H1 (cell line): ENCODE results near the gene CSNK1A1. TPM values are rescaled to one million over a fixed set of nuclear protein-coding genes. Genes with fewer than 3 reads are reported as not detected.

Experiments
- CTCF ChIA-PET: fragments of 300-600 bp; sonication (Branson Sonifier 250); formaldehyde crosslinking; loops from one replicate; lab custom pipeline; 2021; ENCODE audit not compliant: partially characterized antibody; lab: Charles Lee
- POLR2A ChIA-PET: fragments of 300-600 bp; sonication (Branson Sonifier 250); formaldehyde crosslinking; loops from one replicate; lab custom pipeline; 2021; ENCODE audit warnings: inconsistent platforms; ENCODE audit not compliant: partially characterized antibody; lab: Charles Lee
- DNase-seq, 2 experiments: peaks; one replicate each; pipeline versions ENCODE4 v3.0.0 to v3.0.0-alpha.2; 2010 to 2022; ENCODE audit warnings: low spot score in 2 of 2, low read depth in 1 of 2, mixed read lengths in 1 of 2
- FAIRE-seq: peaks from 2 replicates; lab custom pipeline; 2011; peaks lifted over from hg19 to GRCh38; lab: Jason Lieb, UNC
- H2AFZ ChIP-seq: 2 replicates; pipeline ENCODE4 v1.8.1; 2012; ENCODE audit warnings: low read length, inconsistent platforms
- H2AK5ac ChIP-seq: 2 replicates; pipeline ENCODE4 v1.6.1; 2013; ENCODE audit warnings: low read depth, low read length
- H2BK120ac ChIP-seq: replicated peaks from 2 replicates; pipeline ENCODE3; 2013; ENCODE audit warnings: low read depth, low read length, inconsistent platforms
- H2BK12ac ChIP-seq: 2 replicates; pipeline ENCODE4 v1.6.1; 2013; ENCODE audit warnings: low read depth, low read length
- H2BK15ac ChIP-seq: 2 replicates; pipeline ENCODE4 v1.6.1; 2013; ENCODE audit warnings: low read length
- H2BK20ac ChIP-seq: 2 replicates; pipeline ENCODE4 v1.6.1; 2013; ENCODE audit warnings: low read length
- H2BK5ac ChIP-seq: 2 replicates; pipeline ENCODE4 v1.6.1; 2013; ENCODE audit warnings: low read depth, low read length
- H3K14ac ChIP-seq: 2 replicates; pipeline ENCODE4 v1.6.1; 2013; ENCODE audit warnings: inconsistent platforms; ENCODE audit not compliant: insufficient read length
- H3K18ac ChIP-seq: 2 replicates; pipeline ENCODE4 v1.6.1; 2013; ENCODE audit warnings: low read length; ENCODE audit errors: extremely low read depth
- H3K23ac ChIP-seq: 2 replicates; pipeline ENCODE4 v1.6.1; 2013; ENCODE audit warnings: inconsistent platforms; ENCODE audit not compliant: insufficient read length
- H3K23me2 ChIP-seq: 2 replicates; pipeline ENCODE4 v1.6.1; 2013; ENCODE audit warnings: low read depth, low read length
- H3K27ac ChIP-seq: 2 replicates; pipeline ENCODE4 v1.6.1; 2011; ENCODE audit warnings: low read depth, low read length, inconsistent platforms
- H3K27me3 ChIP-seq, 4 experiments: replicated peaks in 1 of 4; 1 replicate in 1 of 4; 2 replicates in 3 of 4; pipeline versions ENCODE4 v1.6.1 to v1.8.1; 2011 to 2013; ENCODE audit warnings: low read length in 3 of 4, mild to moderate bottlenecking in 3 of 4, inconsistent platforms in 2 of 4, mixed read lengths in 2 of 4, moderate library complexity in 1 of 4; ENCODE audit not compliant: control insufficient read depth in 3 of 4, insufficient read depth in 3 of 4; ENCODE audit errors: extremely low read depth in 1 of 4
- H3K36me3 ChIP-seq, 4 experiments: 2 replicates each; pipeline versions ENCODE4 v1.6.1 to v1.8.1; 2011 to 2013; ENCODE audit warnings: mild to moderate bottlenecking in 4 of 4, low read length in 3 of 4, moderate library complexity in 2 of 4, control low read depth in 1 of 4, inconsistent platforms in 1 of 4; ENCODE audit not compliant: insufficient read depth in 4 of 4, control insufficient read depth in 2 of 4
- H3K4ac ChIP-seq: replicated peaks from 2 replicates; pipeline ENCODE3; 2013; ENCODE audit warnings: low read length, low read depth, mixed read lengths, inconsistent platforms; ENCODE audit not compliant: insufficient read length
- H3K4me1 ChIP-seq, 4 experiments: replicated peaks in 1 of 4; 1 replicate in 1 of 4; 2 replicates in 3 of 4; pipeline versions ENCODE4 v1.6.1 to v1.8.1; 2011 to 2013; ENCODE audit warnings: low read length in 3 of 4, inconsistent platforms in 2 of 4, mixed read lengths in 1 of 4; ENCODE audit not compliant: insufficient read depth in 4 of 4, control insufficient read depth in 3 of 4
- H3K4me2 ChIP-seq, 2 experiments: 2 replicates each; pipeline versions ENCODE4 v1.6.1 to v1.8.1; 2011 to 2013; ENCODE audit warnings: low read depth in 2 of 2, low read length in 2 of 2, control low read depth in 1 of 2, inconsistent platforms in 1 of 2, mild to moderate bottlenecking in 1 of 2; ENCODE audit not compliant: insufficient read depth in 1 of 2
- H3K4me3 ChIP-seq, 4 experiments: fragments of 200-600, 300-600 bp in 1 of 4; sonication (generic), shearing (Covaris generic), sonication (Bioruptor Twin) in 1 of 4; 2 replicates each; pipeline versions ENCODE4 v1.5.1 to v1.8.1; 2011 to 2016; ENCODE audit warnings: low read length in 4 of 4, low read depth in 3 of 4, control low read depth in 2 of 4, inconsistent platforms in 2 of 4, mild to moderate bottlenecking in 2 of 4, mixed read lengths in 1 of 4, moderate library complexity in 1 of 4; ENCODE audit not compliant: insufficient read depth in 2 of 4; ENCODE audit errors: extremely low read depth in 1 of 4
- H3K56ac ChIP-seq: replicated peaks from 2 replicates; pipeline ENCODE3; 2013; ENCODE audit warnings: low read depth, mild to moderate bottlenecking, mixed read lengths, low read length, inconsistent platforms; ENCODE audit not compliant: insufficient read length
- H3K79me1 ChIP-seq: 2 replicates; pipeline ENCODE4 v1.6.1; 2013; ENCODE audit warnings: low read depth, low read length, control low read depth
- H3K79me2 ChIP-seq, 2 experiments: 2 replicates each; pipeline versions ENCODE4 v1.6.1 to v1.8.1; 2012 to 2013; ENCODE audit warnings: low read length in 2 of 2, mild to moderate bottlenecking in 2 of 2, inconsistent platforms in 1 of 2; ENCODE audit not compliant: insufficient read depth in 2 of 2, control insufficient read depth in 1 of 2
- H3K9ac ChIP-seq, 4 experiments: replicated peaks in 1 of 4; 1 replicate in 1 of 4; 2 replicates in 3 of 4; pipeline versions ENCODE4 v1.6.1 to v1.8.1; 2011 to 2013; ENCODE audit warnings: low read depth in 3 of 4, low read length in 3 of 4, control low read depth in 2 of 4, mild to moderate bottlenecking in 2 of 4, moderate library complexity in 2 of 4, inconsistent platforms in 1 of 4; ENCODE audit errors: extremely low read depth in 1 of 4
- H3K9me3 ChIP-seq, 2 experiments: 2 replicates each; pipeline versions ENCODE4 v1.6.1 to v1.8.1; 2012 to 2013; ENCODE audit warnings: mild to moderate bottlenecking in 2 of 2, moderate library complexity in 2 of 2, control low read depth in 1 of 2, inconsistent platforms in 1 of 2, low read depth in 1 of 2, low read length in 1 of 2, mixed read lengths in 1 of 2; ENCODE audit not compliant: insufficient read depth in 2 of 2
- H4K20me1 ChIP-seq, 2 experiments: replicated peaks in 1 of 2; 2 replicates each; pipeline versions ENCODE3 to v1.8.1; 2011 to 2013; ENCODE audit warnings: inconsistent platforms in 2 of 2, low read length in 2 of 2, mild to moderate bottlenecking in 1 of 2; ENCODE audit not compliant: insufficient read depth in 2 of 2, control insufficient read depth in 1 of 2
- H4K5ac ChIP-seq: 2 replicates; pipeline ENCODE4 v1.6.1; 2013; ENCODE audit warnings: low read length, low read depth, mixed read lengths, inconsistent platforms; ENCODE audit not compliant: insufficient read length
- H4K8ac ChIP-seq: 2 replicates; pipeline ENCODE4 v1.8.0; 2013; ENCODE audit warnings: mild to moderate bottlenecking, moderate library complexity, low read length, inconsistent platforms; ENCODE audit not compliant: insufficient read depth; ENCODE audit errors: extremely low read depth
- H4K91ac ChIP-seq: replicated peaks from 2 replicates; pipeline ENCODE3; 2013; ENCODE audit warnings: low read length, mixed read lengths, inconsistent platforms; ENCODE audit not compliant: insufficient read length
- JUN ChIP-seq: IDR thresholded peaks from 2 replicates; pipeline ENCODE4 v1.6.1; 2011; ENCODE audit warnings: low read depth, mild to moderate bottlenecking, improper control_type of control experiment, low read length
- POLR2AphosphoS5 ChIP-seq: IDR thresholded peaks from 2 replicates; pipeline ENCODE4 v1.6.1; 2011; ENCODE audit warnings: low read depth, low read length
- WGBS, 2 experiments: shearing (Covaris generic) in 1 of 2; methylation state at CpG; one replicate each; pipeline versions ENCODE4 v1.1.6 to v1.1.7; 2013 to 2015; ENCODE audit warnings: low lambda C conversion rate in 2 of 2, mixed read lengths in 2 of 2, inconsistent platforms in 1 of 2, low coverage in 1 of 2, missing lambda C conversion rate in 1 of 2; ENCODE audit not compliant: insufficient replicate concordance in 2 of 2, insufficient coverage in 1 of 2, insufficient read length in 1 of 2; ENCODE audit errors: extremely low coverage in 1 of 2, missing lambda C conversion rate in 1 of 2; 5-methylcytosine and 5-hydroxymethylcytosine counted together
- polyA plus RNA-seq, 7 experiments: library from polyadenylated mRNA; depleted of rRNA in 3 of 7; stranded (reverse) in 5 of 7; unstranded in 2 of 7; fragments of >200 nt in 5 of 7; fragments of 200-250 nt in 2 of 7; gene quantifications; 1 replicate in 5 of 7; 2 replicates in 1 of 7; 4 replicates in 1 of 7; pipeline versions ENCODE4 v1.2.1 to v1.2.3, GENCODE V29; 2011 to 2013; ENCODE audit warnings: missing spikeins in 2 of 7, mixed read lengths in 2 of 7
- total RNA-seq: library from RNA; stranded (reverse); fragmentation: NEBNext Ultra II Directional; extraction: Animal tissue kit (Norgen Biotek cat#: 25700); gene quantifications from 2 replicates; pipeline ENCODE4 v1.2.1, GENCODE V29; 2021
- TF ChIP-seq, protein P1 (sequence below), 3 experiments: IDR thresholded peaks; 1 replicate in 2 of 3; 2 replicates in 1 of 3; pipeline versions ENCODE4 v1.5.1 to v1.6.1; 2011; ENCODE audit warnings: low read length in 3 of 3, mild to moderate bottlenecking in 3 of 3, inconsistent platforms in 2 of 3, low read depth in 1 of 3, moderate library complexity in 1 of 3; ENCODE audit not compliant: insufficient read depth in 1 of 3; ENCODE audit errors: control extremely low read depth in 1 of 3

Gene CSNK1A1
- total and polyA plus RNA-seq, 2 of the 8 experiments (the other 6 are each of a cell fraction or from before 2014, with no cell fraction given): 61.2 to 244 TPM

GRCh38 chr5:149598966-149599365, 47.7 kb upstream of the CSNK1A1 start:
- no peak overlapping the region for H3K18ac ChIP-seq
- ChIA-PET CTCF (interaction anchor here (0.6 to 3.8 kb wide), 12 partner anchors 11 to 273 kb away, joined by 3 to 19 read pairs (median 4); partner anchors contain the start of gene ARHGEF37), POLR2A (interaction anchor here (1.1 kb wide), 1 partner anchor 10 kb away, joined by 3 read pairs; no protein-coding TSS in a partner anchor)
- H2BK20ac ChIP-seq: no peak overlapping the region
- H3K23ac ChIP-seq: no peak overlapping the region
- H2BK5ac ChIP-seq: no peak overlapping the region
- no peak overlapping the region for H3K14ac ChIP-seq
- no peak overlapping the region for H3K56ac ChIP-seq
- H2AFZ ChIP-seq: peak overlapping the region; percentile 76; the same call in 1 of the 2 replicates
- TF ChIP-seq JUN (no peak), POLR2AphosphoS5 (no peak)
- TF ChIP-seq, protein P1, sequence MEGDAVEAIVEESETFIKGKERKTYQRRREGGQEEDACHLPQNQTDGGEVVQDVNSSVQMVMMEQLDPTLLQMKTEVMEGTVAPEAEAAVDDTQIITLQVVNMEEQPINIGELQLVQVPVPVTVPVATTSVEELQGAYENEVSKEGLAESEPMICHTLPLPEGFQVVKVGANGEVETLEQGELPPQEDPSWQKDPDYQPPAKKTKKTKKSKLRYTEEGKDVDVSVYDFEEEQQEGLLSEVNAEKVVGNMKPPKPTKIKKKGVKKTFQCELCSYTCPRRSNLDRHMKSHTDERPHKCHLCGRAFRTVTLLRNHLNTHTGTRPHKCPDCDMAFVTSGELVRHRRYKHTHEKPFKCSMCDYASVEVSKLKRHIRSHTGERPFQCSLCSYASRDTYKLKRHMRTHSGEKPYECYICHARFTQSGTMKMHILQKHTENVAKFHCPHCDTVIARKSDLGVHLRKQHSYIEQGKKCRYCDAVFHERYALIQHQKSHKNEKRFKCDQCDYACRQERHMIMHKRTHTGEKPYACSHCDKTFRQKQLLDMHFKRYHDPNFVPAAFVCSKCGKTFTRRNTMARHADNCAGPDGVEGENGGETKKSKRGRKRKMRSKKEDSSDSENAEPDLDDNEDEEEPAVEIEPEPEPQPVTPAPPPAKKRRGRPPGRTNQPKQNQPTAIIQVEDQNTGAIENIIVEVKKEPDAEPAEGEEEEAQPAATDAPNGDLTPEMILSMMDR (IDR thresholded peaks at IDR 0.05; ENCODE audit: control extremely low read depth in 1 of 3, insufficient read depth in 1 of 3, low read depth in 1 of 3, low read length in 3 of 3): peak; percentile 4 to 45 (median 27); a peak in 3 of 4 replicates
- no peaks in the 10 kb centered on the region for H3K79me1 ChIP-seq
- no peak overlapping the region for H3K9ac ChIP-seq
- no peak overlapping the region for H2BK12ac ChIP-seq
- no peak overlapping the region for H2AK5ac ChIP-seq
- no peak overlapping the region for H3K4ac ChIP-seq
- H4K91ac ChIP-seq: no peak overlapping the region
- H3K4me3 ChIP-seq: no peak overlapping the region
- no peaks in the 10 kb centered on the region for H3K27me3 ChIP-seq
- no peak overlapping the region for H2BK15ac ChIP-seq
- H3K4me2 ChIP-seq: no peak overlapping the region
- H3K23me2 ChIP-seq: no peaks in the 10 kb centered on the region; the same call in 1 of the 2 replicates
- H4K5ac ChIP-seq: no peak overlapping the region
- H4K20me1 ChIP-seq: no peaks in the 10 kb centered on the region
- no peaks in the 10 kb centered on the region for H3K9me3 ChIP-seq
- H3K27ac ChIP-seq: no peak overlapping the region
- H3K36me3 ChIP-seq: no peaks in the 10 kb centered on the region
- 63% methylated on average over 3 of the region's 3 CpGs; no CpG with 5 or more reads in 1 of the 2 experiments for WGBS, 2 experiments
- H2BK120ac ChIP-seq: no peak overlapping the region
- FAIRE-seq (no peak), DNase-seq (no peak)
- no peak overlapping the region for H4K8ac ChIP-seq
- no peaks in the 10 kb centered on the region for H3K79me2 ChIP-seq
- H3K4me1 ChIP-seq: peaks cover 0 to 3% (median 0%) of the 10 kb centered on the region in 4 experiments; a peak in 2 of 7 replicates
